IMR-90 (cell line): ENCODE results near the gene SSBP2.

Source experiments
- CTCF ChIP-seq: conservative IDR thresholded peaks from 2 replicates; pipeline ENCODE4 v1.5.1; 2012; ENCODE audit warnings: mild to moderate bottlenecking, low read depth, low read length, improper control_type of control experiment
- FOS ChIP-seq: fragments of 150-350 bp; IDR thresholded peaks from 2 replicates; pipeline ENCODE4 v1.6.1; 2016; ENCODE audit warnings: low read depth, low read length
- MAFK ChIP-seq: IDR thresholded peaks from 2 replicates; pipeline ENCODE4 v1.6.1; 2012; ENCODE audit warnings: low read depth, low read length, improper control_type of control experiment
- MAZ ChIP-seq: IDR thresholded peaks from 2 replicates; pipeline ENCODE4 v1.6.1; 2012; ENCODE audit warnings: low read depth, mild to moderate bottlenecking, low read length, improper control_type of control experiment, moderate library complexity, borderline replicate concordance
- MXI1 ChIP-seq: IDR thresholded peaks from 2 replicates; pipeline ENCODE4 v1.6.1; 2012; ENCODE audit warnings: low read depth, mild to moderate bottlenecking, low read length, moderate library complexity, borderline replicate concordance
- POLR2A ChIP-seq: IDR thresholded peaks from 2 replicates; pipeline ENCODE4 v1.6.1; 2012; ENCODE audit warnings: mild to moderate bottlenecking, low read depth, low read length
- RAD21 ChIP-seq: IDR thresholded peaks from 2 replicates; pipeline ENCODE4 v1.6.1; 2012; ENCODE audit warnings: low read length, improper control_type of control experiment
- SMC3 ChIP-seq: fragments of 150-350 bp; IDR thresholded peaks from 2 replicates; pipeline ENCODE4 v1.6.1; 2016; ENCODE audit warnings: low read depth, mild to moderate bottlenecking, antibody characterized with exemption, low read length, moderate library complexity
- USF2 ChIP-seq: fragments of 150-350 bp; IDR thresholded peaks from 2 replicates; pipeline ENCODE4 v1.6.1; 2017; ENCODE audit warnings: mild to moderate bottlenecking, antibody characterized with exemption, low read length, low read depth

GRCh38 chr5:81724108-81724507, 26.8 kb downstream of the SSBP2 start:
- TF ChIP-seq SMC3, result no peak
- TF ChIP-seq CTCF, result no peak
- no peak for TF ChIP-seq RAD21
- TF ChIP-seq POLR2A, result no peak
- TF ChIP-seq MAFK, result no peak
- TF ChIP-seq FOS, result no peak
- TF ChIP-seq MXI1, result no peak
- no peak for TF ChIP-seq USF2
- no peak for TF ChIP-seq MAZ
